ENCODE results near the gene MAP6. TPM values are rescaled to one million over a fixed set of nuclear protein-coding genes. Genes with fewer than 3 reads are reported as not detected.
"Not testable (repeated sequence)": the region's sequence is repeated elsewhere in the genome, so short reads cannot be mapped to it uniquely, and the experiment has no call there.

Gene MAP6
- total RNA-seq, 1 donor from 2014 or later: 0.13 TPM

DNA sequence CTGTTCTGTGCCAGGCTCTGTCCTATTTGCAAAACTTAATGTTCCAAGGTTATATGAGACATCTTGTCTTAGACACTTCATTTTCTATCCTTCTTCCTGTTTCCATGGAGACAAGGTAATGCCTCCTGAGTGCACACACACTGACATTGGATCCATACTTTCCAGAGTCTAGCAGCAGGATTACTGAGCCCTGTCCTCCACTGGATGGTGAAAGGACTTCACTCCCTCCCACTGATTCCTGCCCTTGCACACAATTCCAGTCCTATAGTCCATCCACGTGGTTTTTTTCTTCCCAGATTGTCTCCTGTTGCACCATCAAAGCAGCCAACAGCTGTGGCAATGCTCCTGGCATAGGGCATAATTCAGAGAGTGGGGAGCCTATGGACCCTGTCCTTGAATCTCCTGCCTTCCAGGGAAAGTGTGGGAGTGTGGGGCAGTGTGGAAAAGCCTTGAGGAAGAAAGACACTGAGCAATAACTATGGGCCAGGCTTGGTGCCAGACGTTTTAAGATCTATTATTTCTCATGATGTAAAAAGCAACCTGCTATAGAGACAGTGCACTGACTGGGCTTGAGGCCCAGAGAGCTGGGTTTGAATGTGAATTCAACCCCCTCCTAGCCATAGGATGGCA, 75.4 kb downstream of the MAP6 start:
- DNase-seq (ENCODE audit: low read depth, low spot score): no peak

DNA sequence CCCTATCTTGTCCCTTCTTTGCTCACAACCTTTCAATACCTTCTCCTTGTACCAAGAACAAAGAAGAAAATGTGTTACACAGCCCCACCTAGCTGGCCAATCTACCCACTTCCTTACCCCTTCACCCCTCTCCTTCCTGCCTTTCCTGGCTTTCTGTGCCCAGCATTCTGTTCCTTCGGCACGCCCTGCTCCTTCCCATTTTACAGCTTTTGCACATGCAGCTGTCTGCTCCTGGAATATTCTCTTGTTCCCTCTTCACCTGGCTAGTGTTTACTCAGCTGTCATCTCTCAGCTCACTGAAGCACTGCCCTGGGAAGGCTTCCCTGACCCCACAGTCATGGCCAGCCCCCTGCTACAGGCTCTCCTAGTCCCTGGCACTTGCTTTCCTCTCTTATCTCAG, 76.1 kb downstream of the MAP6 start:
- no peak for DNase-seq (ENCODE audit: low read depth, low spot score)

DNA sequence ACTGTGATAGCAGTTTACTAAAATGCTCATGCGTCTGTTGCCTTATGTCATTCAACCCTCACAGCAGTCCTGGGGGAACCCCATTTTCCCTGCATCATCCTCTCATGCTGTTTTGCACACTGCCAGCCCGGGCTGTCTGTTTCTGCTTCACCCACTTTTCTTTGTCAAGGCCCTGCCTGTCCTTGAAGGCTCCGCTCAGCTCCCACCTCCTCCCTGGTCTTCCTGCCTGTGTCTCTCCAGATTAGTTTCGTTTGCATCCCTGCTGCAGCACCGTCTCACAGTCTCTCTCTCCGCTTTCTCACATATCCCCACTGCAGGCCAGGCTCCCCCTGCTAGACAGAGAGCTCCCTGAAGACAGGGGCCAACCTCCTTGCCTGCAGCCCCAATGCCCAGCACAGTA, 76.9 kb downstream of the MAP6 start:
- no peak for DNase-seq (ENCODE audit: low read depth, low spot score)

DNA sequence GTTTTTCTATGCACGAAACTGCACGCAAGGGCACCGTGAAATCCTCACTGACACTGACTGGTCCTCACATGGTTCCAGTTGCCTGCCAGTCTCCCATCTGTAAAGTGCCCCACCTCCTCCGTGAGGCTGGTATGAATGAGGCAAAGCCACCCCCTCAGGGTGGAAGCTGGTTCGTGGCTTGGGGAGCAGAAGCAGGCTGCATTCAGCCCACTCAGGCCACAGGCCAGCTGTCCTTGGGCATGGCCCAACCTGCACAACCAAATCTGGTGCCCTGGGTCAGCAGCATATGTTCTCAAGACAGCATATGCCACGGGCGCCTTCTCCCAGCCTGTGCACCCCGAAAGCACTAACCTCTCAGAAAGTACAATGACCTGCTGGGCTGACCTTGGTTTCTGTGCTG, 77.5 kb downstream of the MAP6 start:
- DNase-seq (ENCODE audit: low read depth, low spot score): no peak

DNA sequence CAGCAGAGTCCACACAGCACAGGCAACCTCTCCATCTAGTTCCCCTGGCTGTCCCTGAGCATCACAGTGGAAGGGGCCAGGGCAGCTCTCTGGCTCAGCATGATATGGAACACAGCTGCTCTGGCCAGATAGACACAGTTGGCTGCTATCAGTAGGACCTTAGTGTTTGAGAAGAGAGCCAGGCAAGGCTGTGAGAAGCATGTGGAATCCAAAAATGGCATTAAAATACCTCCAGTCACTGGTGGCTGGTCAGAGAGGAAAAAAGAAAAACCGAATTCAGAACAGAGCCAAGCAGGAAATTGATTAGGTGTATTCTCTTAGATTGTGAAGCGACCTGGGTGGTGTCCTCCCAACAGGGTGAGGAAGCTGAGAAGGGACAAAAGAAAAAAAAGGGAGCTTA, 78.9 kb downstream of the MAP6 start:
- DNase-seq (ENCODE audit: low read depth, low spot score): no peak

DNA sequence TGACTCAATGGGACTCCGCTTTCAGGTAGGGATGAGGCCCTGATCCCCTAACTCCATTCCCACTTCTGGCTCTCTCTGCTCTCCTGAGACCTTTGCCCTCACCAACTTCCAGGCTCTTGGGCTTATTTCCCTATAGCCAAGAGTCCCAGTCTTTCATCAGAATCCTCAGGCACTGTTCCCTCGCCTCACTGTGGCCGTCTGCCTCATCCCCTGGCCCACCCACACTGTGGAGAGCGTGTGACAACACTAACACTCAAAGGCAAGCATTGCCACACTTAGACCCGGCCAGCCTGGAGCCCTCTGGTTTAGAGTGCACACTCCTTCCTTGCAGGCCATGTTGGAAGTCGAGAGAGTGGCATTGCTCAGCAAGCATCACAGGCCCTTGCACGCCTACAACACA, 79.8 kb downstream of the MAP6 start:
- DNase-seq (ENCODE audit: low read depth, low spot score): no peak

DNA sequence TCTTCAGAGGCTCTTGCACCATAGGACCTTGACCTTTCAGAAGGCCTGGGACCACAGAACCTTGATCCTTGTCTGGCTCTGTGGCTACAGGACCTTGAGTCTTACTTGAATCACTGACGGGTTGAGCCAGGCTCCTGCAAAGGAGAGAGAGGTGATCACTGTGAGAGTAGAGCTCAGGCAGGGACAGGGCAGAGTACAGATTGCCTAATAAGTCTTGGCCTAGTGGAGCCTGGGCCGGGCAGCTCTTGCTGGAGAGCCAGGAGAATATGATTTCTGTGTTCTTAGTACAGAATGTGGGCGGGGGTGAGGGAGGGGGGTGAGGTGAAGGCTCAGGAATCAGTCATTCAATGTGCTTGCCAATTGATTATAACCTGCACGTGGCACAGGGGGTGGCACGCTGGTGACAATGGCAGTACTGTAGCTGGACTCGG, 80.8 kb downstream of the MAP6 start:
- DNase-seq (ENCODE audit: low read depth, low spot score): no peak

DNA sequence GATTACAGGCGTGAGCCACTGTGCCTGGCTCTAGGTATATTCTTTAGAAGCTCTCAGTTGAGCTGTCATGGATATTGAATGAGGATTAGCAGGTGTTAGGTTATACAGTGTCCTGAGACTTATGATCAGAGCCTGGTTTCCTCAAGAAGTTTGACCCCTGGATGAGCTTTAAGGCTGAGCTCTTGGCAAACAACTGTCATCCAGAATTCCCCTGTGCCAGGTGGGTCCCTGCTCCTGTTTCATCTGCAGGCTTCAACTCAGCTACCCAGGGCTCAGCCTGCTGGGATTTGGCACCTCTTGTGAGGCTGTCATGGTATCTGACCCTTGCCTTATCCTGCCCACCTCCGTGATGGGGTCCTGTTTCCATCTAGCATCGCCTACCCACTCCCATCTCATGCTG, 82.4 kb downstream of the MAP6 start:
- no peak for DNase-seq (ENCODE audit: low read depth, low spot score)

DNA sequence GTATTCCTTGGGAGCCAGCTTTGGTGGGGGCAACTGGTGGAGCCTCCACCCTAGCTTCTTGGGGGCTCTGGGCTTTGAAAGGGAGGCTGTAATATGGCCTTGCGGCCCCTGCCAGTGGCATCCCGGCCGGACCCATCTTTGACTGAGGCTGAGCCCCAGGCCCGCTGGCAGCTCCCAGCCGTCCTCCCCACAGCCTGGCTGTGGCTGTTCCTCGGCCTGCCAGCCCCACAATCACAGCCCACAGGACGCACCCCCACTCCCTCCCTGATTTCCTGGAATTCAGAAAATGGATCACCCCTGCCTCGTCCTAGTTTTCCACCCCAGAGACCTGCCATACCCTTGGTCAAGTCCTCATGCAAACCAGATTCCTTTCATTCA, 83.6 kb downstream of the MAP6 start:
- DNase-seq (ENCODE audit: low read depth, low spot score): no peak

DNA sequence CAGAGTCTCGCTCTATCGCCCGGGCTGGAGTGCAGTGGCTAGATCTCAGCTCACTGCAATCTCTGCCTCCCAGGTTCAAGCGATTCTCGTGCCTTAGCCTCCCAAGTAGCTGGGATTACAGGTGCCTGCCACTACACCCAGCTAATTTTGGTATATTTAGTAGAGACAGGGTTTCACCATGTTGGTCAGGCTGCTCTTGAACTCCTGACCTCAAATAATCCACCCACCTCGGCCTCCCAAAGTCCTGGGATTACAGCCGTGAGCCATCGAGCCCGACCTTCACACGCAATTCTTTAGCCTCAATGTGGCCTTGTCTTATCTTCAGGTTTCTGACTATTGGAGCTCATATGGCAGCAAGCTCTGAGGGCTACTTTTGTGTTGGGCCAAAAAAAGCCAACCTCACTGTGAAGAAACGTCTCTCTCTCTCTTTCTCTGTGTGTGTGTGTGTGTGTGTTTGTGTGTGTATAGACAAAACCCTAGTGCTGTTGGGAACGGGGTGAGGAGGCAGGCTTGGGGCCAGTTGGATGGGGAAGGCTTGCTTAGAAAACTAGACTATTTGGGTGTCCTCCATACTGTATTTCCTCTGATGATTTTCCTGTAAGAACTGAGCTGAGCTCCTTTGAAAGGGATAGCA, 84.1 kb downstream of the MAP6 start:
- not testable (repeated sequence) for DNase-seq (ENCODE audit: low read depth, low spot score)

DNA sequence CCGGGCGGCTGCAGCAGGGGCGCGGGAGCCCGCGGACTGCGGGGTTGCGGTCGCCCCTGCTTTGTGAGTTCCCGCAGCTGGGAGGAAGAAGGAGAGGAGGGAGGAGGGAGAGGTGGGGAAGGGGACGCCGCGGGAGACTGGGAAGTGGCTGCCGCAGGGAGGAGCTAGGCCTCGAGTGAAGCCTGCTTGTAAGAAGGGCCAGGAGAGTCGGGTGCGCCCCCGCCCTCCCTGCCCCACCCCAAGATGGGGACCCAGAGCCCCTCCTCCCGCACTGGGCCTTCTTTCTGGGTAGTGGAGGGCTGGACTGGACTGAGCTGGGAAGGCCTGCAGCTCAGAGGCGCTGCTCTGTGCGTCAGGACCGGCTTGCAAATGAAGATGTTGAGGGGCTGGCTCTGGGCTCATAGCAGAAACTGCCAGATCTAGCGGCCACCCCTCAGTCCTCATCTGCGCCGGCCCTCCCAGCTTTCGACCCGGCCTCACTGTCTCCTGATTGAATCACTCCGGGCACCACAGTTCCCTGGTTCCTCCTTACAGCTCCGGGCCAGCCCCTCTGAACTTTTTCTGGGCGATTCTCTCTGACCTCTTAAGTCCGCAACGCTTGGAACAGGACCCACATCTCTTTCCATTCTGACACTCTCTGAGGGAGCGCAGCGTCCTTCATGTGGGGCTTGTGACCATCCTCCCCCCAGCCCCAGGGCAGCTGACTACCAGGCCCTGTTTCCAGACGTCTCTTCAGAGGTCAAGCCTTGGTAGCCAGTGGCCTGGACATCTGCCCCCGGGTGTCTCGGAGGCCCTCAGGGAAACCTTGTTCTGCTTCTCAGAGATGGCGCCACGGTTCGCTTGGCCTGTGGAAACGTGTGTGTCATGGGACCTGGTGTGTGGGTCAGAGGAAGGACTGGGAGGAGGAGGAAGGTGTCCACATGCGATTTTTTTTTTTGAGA, 84.8 kb downstream of the MAP6 start:
- DNase-seq (ENCODE audit: low read depth, low spot score): no peak

DNA sequence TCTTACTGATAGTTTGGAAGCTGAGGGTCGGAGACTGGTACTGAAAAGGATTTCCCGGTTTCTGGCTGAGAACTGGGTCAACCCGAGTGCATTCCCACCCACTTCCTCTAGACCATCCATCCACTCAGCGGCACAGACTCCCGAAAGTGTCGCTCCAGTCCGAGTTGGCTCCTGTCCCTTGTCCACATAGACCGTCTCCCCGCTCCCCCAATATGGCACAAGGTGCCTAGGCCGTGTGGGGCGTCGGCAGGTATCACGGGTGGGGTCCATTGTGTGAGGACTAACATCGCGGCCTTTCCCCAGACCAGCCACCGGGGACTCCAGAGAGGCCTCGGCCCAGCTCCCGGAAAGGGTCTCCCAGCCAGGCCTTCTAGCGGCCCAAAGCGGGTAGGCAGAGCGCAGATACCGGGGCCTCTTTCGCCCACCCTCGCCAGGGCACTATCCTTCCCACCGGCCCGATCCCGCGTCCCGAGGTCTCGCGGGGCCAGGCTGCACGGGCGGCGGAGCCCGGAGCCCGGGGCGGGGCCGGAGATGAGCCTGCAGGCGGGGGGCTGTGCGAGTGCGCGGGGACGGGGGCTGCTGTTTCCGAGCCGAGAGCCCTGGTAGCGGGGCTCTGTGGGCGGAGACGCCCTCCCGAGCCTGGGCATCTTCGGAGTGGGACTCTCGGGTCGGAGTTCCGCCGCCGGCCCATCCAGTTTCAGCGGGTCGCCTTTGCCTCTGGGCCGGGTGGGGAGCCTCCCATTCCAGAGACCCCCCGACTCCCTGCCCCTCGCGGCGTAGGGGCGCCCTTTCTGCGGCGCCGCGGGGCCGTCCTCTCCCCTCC, 85.7 kb downstream of the MAP6 start:
- peak; percentile 49 for DNase-seq (ENCODE audit: low read depth, low spot score)

DNA sequence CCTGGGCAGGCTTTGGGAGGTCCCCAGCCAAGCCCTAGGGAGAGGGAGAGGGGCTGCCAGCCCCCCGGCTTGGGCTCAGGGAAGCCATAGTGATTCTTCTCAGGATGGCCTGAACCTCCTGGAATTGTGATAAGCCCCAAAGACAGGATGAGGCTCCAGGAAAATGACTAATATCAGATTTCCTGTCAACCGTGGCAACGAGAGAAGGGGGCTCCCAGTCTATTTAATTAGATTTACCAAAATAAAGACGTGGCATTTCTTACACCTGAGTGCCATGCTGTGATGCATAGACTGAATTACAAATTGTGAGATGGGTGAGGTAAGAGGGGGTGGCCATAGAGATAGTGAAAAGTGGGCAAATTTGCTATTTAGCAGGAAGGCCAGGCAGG, 86.3 kb downstream of the MAP6 start:
- DNase-seq (ENCODE audit: low read depth, low spot score): peak; percentile 63

DNA sequence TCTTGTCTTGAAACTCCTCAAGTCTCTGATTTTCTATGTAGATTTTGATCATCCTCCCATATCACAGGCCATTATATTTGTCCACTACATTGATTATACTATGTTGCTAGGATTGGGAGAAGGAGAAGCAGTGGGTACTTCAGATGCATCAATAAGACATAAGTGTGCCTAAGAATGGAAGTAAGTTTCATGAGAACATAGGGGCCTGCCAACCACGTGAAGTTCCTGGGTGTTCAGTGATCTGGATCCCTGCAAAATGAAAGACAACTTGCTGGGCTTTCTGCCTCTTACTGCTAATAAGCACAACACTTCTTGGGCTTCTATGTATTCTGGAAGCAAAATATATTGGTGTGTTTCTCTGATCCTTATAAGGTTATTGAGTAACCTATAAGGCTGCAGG, 89.0 kb downstream of the MAP6 start:
- DNase-seq (ENCODE audit: low read depth, low spot score): no peak

DNA sequence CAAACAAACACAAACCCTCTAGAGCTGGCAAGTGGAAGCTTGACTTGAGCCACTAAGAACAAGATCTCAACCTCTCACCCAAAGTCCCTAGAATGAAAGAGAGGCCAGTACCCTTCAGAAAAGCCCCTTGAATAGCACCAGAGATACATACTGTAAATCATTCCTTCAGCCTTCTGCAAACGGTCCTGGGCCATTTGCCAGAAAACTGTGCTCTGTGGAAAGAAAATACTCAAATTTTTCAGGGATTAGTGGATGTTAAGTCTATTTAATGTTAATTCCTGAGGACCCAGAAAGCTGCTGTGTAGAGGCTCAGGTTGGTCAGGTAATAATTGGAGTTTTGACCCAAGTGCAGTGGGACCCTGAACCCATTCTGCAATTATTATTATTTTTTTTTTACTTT, 89.9 kb downstream of the MAP6 start:
- DNase-seq (ENCODE audit: low read depth, low spot score): no peak

DNA sequence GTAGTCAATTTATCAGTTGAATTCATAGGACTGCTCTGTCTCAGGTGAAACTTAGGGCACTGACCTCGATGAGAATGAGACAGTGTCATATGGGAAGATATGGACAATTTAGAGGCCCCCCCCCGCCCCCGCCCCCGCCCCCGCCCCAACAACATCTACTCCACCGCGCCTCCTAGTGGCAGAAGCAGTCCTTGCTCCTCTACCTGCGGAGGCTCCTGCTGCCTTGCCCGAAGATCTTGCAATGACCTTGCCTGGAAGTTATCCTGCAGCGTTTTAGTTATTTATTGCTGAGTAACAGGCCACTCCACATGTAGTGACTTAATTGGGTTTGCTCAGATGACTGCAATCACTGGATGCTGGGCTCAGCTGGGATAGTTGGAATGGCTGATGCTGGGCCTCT, 91.6 kb downstream of the MAP6 start:
- DNase-seq (ENCODE audit: low read depth, low spot score): no peak

DNA sequence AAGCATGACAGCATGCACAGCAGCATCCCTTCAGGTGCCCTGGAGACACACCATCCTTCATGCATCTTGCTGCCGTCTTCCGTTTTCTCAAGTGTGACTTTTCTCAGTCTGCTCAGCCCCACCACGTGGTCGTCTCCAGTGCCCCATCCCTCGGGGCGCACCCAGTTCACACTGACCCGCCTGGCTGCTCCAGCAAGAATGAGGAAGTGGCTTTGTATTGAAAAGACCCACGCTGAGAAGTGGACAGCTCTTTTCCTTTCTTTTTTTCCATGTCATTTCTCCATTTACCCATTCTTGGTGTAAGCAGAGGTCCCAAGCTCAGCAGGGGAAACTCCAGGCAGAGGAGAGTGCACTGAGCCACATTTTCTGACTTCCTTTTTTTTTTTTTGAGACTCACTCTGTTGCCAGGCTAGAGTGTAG, 92.3 kb downstream of the MAP6 start:
- no peak for DNase-seq (ENCODE audit: low read depth, low spot score)

DNA sequence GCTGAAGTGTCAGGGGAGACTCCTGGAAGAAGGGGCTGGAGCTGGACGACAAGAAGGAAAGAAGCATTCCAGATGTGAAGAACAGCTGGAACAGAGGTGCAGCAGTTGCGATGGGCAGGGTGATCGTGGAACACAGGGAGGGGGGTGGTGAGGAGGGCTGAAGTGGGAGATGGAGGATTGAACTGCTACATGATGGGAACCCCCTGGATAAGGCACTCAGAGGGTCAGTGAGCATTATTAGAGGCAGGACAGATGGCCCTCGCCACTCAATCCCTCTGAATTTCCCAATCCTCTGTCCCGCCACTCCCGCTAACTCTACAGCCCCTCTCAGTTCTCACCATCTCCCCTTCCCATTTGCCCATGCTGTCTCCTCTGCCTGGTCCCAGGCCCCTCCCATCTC, 92.8 kb downstream of the MAP6 start:
- no peak for DNase-seq (ENCODE audit: low read depth, low spot score)

DNA sequence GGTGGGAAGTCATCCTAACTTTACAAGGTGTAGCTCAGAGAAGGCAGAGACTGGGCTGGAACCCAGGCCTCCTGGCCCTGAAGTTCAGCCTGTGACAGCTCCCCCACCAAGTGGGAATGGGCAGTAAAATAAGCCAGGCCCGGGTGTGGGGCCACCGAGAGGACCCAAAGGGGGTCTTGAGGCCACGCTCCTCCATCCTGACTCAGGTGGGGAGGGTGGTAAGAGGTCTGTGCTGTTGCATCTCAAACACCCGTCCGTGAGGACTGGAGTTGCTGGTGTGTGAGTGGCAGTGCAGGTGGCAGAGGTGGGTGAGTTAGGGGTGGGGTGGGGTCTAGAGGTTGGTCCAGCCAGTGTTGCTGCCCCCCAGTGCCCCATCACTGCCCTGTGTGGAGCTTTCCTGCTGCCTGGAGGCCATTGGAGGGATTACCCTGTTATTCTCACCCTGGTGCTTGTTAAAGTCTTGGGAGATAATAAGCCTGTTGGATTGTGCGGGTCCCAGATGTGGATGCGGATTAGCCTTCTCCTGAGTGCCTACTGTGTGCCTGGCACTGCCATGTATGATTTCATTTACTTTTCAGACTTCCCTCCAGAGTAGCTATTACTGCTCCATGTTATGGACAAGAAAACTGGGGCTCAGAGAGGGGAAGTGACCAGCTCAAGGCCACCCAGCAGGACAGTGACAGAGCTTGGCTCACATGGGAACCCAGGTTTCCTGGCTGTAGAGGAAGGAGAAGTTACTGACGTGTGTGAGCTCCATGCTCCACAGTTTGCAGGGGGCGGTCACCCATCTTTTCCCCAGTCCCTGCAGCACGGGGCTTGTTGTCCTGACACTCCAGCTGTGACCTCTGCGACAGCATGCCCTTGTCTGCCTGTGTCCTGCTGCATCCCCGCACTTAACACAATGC, 93.9 kb downstream of the MAP6 start:
- DNase-seq (ENCODE audit: low read depth, low spot score): no peak

DNA sequence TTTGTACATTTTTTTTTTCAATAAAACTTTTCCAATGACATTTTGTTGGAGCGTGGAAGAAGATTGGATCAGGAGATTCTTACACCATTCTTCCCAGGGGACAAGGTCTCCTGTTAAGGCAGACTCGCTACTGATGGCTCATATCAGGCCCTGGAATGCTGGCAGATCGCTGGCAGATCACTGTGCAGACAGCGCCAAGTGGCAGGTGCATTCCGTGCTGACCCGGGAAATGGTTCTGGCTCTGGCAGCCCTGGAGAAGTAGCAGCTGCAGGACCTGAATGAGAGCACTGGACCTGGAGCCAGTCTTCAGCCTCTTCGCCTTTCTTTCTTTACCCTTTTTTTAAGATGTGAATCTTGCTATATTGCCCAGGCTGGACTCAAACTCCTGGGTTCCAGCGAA, 96.1 kb downstream of the MAP6 start:
- no peak for DNase-seq (ENCODE audit: low read depth, low spot score)

DNA sequence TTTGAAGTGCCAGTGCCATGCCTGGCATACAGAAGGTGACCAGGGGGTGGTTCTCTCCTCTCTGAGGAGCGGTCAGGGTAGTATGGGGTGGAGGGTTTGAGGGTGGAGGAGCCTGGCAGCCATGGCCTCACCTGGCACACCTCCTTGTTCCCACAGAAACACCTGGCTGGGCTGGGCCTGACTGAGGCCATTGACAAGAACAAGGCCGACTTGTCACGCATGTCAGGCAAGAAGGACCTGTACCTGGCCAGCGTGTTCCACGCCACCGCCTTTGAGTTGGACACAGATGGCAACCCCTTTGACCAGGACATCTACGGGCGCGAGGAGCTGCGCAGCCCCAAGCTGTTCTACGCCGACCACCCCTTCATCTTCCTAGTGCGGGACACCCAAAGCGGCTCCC, 97.2 kb downstream of the MAP6 start:
- no peak for DNase-seq (ENCODE audit: low read depth, low spot score)

Measured in pulmonary artery endothelial cell (primary cell).